ENCODE data around the gene ESAM.

- TF ChIP-seq REPIN1 (tag by site-specific recombination; IDR thresholded peaks at IDR 0.05; ENCODE audit: low read depth), result no peak
- TF ChIP-seq CTCF (tag by site-specific recombination; IDR thresholded peaks at IDR 0.05), result no peak
- no peak for TF ChIP-seq ZBTB10 (tag by site-specific recombination; IDR thresholded peaks at IDR 0.05)
- TF ChIP-seq ZEB2 (tag by site-specific recombination; IDR thresholded peaks at IDR 0.05), result no peak
- TF ChIP-seq SP2 (tag by site-specific recombination; IDR thresholded peaks at IDR 0.05), result no peak
- no peak for TF ChIP-seq ZNF449 (tag by site-specific recombination; IDR thresholded peaks at IDR 0.05)
- no peak for TF ChIP-seq ZNF155 (tag by site-specific recombination; IDR thresholded peaks at IDR 0.05)
- no peak for TF ChIP-seq ZNF777 (tag by site-specific recombination; IDR thresholded peaks at IDR 0.05; ENCODE audit: borderline replicate concordance)
- TF ChIP-seq ZBTB6 (tag by site-specific recombination; IDR thresholded peaks at IDR 0.05), result no peak
- TF ChIP-seq ZBTB48 (tag by site-specific recombination; IDR thresholded peaks at IDR 0.05), result no peak
- no peak for TF ChIP-seq ZBTB1 (tag by site-specific recombination; IDR thresholded peaks at IDR 0.05)
These were observed 12.2 kb downstream of the ESAM start for GRCh38 chr11:124749912-124750311.
